GM11168 (cell line): ENCODE measurements around the gene RAB44.

Experiments used
- in situ Hi-C: fragments of 300-500 bp; cut with MboI; formaldehyde crosslinking; loops from one replicate; pipeline ENCODE4 v1.12.0; 2022; ENCODE audit warnings: low sequenced_read_pairs; ENCODE audit not compliant: unreplicated experiment

RAB44 gene

GRCh38 chr6:36668591-36668990 is 29.0 kb upstream of the RAB44 start:
- in situ Hi-C loops = no loop called here

GRCh38 chr6:36669002-36669401 is 28.6 kb upstream of the RAB44 start:
- in situ Hi-C loops = no loop called here

DNA sequence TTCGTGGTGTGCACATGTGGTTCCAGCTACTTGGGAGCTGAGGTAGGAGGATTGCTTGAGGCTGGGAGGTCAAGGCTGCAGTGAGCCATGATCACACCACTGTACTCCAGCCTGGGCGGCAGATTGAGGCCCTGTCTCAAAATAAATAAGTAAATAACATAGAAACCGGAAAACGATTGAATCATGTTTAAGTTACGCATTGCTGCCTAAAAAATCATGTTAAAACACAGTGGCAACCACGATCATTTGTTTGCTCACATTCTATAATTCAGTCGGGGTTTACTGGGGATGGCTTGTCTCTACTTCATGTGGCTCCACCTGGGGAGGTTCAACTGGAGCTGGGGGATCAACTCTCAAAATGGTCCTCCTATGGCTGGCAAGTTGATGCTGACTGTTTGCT is 27.4 kb upstream of the RAB44 start:
- in situ Hi-C loops = no loop called here

DNA sequence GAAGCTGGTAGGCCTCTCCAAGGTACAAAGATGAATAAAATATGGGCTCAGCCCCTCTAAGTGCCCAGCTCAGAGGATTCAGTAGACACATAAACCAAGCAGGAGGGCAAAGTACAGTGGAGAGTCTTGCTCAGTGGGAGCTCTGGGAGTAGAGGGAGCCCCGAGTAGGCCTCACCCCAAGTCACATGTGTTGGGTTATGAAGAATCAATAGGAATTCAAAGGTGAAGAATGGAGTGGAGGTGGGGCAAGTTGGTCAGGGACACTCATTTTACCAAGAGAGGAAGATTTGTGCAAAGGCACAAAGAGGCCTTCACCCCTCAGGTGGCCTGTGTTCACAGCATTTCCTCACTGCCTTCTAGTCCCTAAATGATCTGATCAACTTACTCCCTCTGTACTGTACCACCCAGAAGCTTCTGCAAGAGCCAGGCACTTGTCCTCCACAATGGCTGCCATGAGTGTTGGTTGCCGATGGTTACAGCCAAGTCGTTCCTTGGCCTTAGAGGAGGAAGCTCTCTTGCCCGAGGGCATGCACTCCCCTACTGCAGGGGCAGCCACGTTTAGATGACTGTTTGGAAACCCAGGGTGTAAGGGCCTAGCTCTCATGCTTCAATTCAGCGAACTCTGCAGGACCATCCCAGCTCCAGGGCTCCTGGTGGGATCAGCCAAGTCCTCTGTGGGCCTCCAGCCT is 25.8 kb upstream of the RAB44 start:
- in situ Hi-C loops = no loop called here

- in situ Hi-C loops = no loop called here
Observed at GRCh38 chr6:36673882-36674281, 23.7 kb upstream of the RAB44 start.

GRCh38 chr6:36674942-36675341 is 22.7 kb upstream of the RAB44 start:
- in situ Hi-C loops = no loop called here

- in situ Hi-C loops = no loop called here
Observed at GRCh38 chr6:36676141-36677058, 21.2 kb upstream of the RAB44 start.

GRCh38 chr6:36677059-36677749 is 20.4 kb upstream of the RAB44 start:
- in situ Hi-C loops = no loop called here

- in situ Hi-C loops = no loop called here
Observed at GRCh38 chr6:36677753-36678487, 19.7 kb upstream of the RAB44 start.

DNA sequence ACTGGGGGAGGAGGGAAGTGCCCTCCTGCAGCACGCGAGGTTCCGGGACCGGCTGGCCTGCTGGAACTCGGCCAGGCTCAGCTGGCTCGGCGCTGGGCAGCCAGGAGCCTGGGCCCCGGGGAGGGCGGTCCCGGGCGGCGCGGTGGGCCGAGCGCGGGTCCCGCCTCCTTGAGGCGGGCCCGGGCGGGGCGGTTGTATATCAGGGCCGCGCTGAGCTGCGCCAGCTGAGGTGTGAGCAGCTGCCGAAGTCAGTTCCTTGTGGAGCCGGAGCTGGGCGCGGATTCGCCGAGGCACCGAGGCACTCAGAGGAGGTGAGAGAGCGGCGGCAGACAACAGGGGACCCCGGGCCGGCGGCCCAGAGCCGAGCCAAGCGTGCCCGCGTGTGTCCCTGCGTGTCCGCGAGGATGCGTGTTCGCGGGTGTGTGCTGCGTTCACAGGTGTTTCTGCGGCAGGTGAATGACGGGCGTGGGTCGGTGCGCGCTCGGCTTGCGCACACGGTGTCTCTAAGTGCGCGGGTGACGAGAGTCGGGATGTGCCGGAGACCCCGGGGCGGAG is 19.1 kb upstream of the RAB44 start, which contains the start of gene CDKN1A:
CDKN1A (plus strand) TSS at position 227 of the 555 bp plus-strand sequence. CDS start 5,388 bp downstream, outside the sequence.
- in situ Hi-C loops = no loop called here

DNA sequence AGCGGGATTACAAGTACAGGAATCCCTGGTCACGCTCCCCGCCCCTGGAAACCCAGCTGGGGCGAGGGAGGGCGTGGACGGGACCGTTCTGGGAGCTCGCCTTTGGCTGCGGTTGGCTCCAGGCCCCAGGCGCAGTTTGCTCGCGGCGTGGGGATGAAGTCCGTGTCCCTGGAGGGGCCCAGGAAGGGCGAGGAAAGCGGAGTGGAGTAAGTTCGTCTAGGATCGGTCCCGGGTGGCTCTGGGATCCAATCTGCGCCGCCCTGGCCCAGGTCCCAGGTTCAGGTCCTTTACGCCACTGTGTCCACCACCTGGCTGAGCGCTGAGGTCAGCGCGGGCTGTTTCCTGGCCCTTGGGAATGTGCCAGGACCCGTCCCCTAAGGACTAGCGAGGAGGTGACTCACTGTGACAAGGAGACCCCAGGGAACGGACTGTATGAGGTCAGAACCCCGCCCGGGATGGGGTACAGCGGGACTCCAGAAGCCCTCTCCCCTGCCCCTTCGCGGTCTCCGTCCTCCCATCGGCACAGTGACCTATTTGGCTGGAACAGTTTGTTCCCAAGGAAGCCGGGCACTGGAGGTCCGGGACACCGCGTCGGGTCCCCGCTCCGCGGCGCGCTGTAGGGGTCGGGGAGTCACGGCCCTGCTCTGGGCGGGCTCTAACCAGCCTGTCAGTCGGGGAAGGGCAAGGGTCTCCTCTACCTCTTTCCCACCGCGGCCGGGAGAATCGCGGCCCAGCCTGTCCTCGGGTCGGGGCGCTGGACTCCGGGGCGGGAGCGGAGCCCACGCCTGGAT is 18.4 kb upstream of the RAB44 start:
- in situ Hi-C loops = no loop called here

- in situ Hi-C loops = no loop called here
Observed at GRCh38 chr6:36682328-36683144, 15.1 kb upstream of the RAB44 start.

DNA sequence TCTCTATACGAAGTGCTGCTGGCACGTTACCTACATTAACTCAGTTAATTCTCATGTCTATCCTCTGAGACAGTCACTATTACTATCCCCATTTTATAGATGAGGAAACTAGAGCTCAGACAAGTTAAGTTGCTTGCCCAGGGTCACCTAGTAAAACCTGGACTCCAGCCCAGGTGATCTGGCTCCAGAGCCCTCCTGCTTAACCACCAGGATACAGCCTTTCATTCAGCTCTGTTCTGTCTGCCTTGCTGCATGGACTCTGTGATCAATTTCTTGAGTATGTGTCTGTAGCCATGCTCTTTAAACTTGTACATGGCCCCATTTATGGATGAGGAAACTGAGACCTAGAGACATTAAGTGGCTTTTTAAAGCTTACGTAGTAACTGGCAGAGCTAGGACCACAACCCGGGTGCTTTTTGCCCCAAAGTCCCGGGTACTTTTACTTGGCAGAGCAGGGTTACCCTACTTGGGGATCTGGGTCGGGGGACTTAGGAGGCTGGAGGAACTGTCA is 14.4 kb upstream of the RAB44 start:
- in situ Hi-C loops = no loop called here

GRCh38 chr6:36683656-36684446 is 13.8 kb upstream of the RAB44 start:
- in situ Hi-C loops = no loop called here

DNA sequence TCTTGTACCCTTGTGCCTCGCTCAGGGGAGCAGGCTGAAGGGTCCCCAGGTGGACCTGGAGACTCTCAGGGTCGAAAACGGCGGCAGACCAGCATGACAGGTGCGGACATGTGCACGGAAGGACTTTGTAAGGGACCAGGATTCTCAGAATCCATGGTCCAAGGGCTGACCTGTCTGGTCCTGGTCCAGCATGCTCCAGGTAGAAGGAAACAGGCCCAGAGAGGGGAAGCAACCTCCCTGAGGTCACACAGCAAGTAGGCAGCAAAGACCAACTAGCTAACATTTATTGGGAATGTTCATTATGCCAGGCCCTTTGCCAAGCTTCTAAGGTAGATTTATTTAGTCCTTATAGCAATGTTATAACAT is 13.2 kb upstream of the RAB44 start:
- in situ Hi-C loops = no loop called here

- in situ Hi-C loops = no loop called here
Observed at GRCh38 chr6:36685166-36685924, 12.3 kb upstream of the RAB44 start.
